Measurements from ENCODE around the gene SUSD4. TPM values are rescaled to one million over a fixed set of nuclear protein-coding genes. Genes with fewer than 3 reads are reported as not detected.
A peak's percentile ranks its signal among the peaks of the same experiment; 100 is the strongest.

Gene SUSD4
- total RNA-seq, 1 donor from 2014 or later = 3.5 TPM

DNA sequence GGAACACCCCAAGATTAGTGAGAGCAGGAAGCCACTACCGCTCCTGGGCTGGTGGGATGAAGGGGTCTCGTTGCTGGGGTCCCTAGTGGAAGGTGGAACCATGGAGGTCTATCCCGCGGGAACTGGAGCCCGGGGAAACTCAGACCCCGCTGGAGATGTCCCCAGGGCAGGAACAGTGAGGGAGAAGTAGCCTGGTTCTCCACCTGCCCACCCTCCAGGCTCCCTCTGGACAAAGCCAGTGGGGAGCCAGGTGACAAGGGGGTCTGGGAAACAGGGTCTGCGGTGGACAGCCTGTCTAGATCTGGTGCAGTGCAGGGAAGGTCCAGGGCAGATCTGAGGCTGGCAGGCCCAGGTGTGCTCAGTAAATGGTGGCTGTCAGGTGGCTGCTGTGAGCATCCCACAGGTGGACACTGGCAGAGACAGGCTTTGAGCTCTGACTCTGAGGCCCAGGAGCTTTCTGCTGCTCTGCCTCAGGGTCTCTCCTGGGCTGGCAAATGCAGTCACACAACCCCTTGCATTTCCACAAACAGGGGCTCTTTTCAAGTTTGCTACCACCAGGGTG lies 132.9 kb downstream of the SUSD4 start:
- Histone ChIP-seq H3K4me3 (no peak overlapping the region), H3K4me1 (no peaks in the 10 kb centered on the region), H3K27me3 (no peaks in the 10 kb centered on the region), H3F3A (ENCODE audit: low read depth) (no peaks in the 10 kb centered on the region), H3K27ac (no peak overlapping the region), H3K79me2 (ENCODE audit: low read depth) (no peaks in the 10 kb centered on the region), H4K20me1 (ENCODE audit: low read depth) (no peaks in the 10 kb centered on the region), H3K4me2 (no peak overlapping the region), H2AFZ (replicated peaks) (no peak overlapping the region), H3K36me3 (no peaks in the 10 kb centered on the region), H3K9ac (no peak overlapping the region), H3K9me3 (ENCODE audit: low read depth) (no peaks in the 10 kb centered on the region)
- H3K27ac Mint-ChIP-seq = no peak overlapping the region
- peaks cover 2% of the 10 kb centered on the region for H3K27me3 Mint-ChIP-seq (ENCODE audit: insufficient read depth, low read depth)
- no peak for DNase-seq (ENCODE audit: low spot score)
- H3K4me1 Mint-ChIP-seq = no peaks in the 10 kb centered on the region
- TF ChIP-seq EZH2phosphoT487 (IDR thresholded peaks at IDR 0.05) (no peak), EZH2 (IDR thresholded peaks at IDR 0.05) (no peak)
- TF ChIP-seq, protein P1, sequence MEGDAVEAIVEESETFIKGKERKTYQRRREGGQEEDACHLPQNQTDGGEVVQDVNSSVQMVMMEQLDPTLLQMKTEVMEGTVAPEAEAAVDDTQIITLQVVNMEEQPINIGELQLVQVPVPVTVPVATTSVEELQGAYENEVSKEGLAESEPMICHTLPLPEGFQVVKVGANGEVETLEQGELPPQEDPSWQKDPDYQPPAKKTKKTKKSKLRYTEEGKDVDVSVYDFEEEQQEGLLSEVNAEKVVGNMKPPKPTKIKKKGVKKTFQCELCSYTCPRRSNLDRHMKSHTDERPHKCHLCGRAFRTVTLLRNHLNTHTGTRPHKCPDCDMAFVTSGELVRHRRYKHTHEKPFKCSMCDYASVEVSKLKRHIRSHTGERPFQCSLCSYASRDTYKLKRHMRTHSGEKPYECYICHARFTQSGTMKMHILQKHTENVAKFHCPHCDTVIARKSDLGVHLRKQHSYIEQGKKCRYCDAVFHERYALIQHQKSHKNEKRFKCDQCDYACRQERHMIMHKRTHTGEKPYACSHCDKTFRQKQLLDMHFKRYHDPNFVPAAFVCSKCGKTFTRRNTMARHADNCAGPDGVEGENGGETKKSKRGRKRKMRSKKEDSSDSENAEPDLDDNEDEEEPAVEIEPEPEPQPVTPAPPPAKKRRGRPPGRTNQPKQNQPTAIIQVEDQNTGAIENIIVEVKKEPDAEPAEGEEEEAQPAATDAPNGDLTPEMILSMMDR (IDR thresholded peaks at IDR 0.05) = no peak
- H3K4me3 Mint-ChIP-seq = peak overlapping the region; percentile 5
- H3K9me3 Mint-ChIP-seq = no peaks in the 10 kb centered on the region
- H3K36me3 Mint-ChIP-seq = no peaks in the 10 kb centered on the region

DNA sequence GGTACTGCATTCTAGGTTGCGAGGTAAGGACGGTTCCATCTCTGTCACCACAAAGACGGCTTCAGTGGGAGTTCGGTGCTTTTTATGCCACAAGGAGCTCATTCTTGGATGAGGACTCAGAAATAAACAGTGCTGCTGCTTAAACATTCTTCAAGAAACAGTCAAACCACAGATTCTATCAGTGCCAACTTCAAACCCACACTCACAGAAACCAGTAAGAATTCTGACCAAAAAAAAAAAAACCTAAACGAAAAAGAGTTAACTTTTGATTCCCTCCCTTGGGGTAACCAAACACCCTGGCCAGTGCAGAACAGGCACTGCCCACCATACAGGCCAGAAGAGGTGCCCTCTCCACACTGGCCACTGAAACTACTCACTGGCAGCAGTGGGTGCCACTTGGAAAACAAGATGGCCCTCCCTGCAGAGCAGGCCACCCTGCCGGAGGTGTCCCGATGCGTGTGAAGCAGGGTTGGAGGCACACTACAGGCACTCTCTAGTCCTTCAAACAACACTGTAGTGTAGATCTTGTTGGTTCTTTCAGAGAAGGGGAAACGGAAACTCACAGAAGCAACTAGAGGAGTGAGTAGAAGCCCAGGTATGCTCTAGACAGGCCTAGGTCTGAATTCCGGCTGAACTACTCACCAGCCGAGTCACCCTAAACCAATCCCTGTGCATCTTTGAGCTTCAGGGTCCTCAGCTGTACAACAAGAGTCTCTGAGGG lies 133.7 kb downstream of the SUSD4 start:
- Histone ChIP-seq H3K27me3 (no peaks in the 10 kb centered on the region), H3K9ac (no peak overlapping the region), H3F3A (ENCODE audit: low read depth) (no peaks in the 10 kb centered on the region), H4K20me1 (ENCODE audit: low read depth) (no peaks in the 10 kb centered on the region), H2AFZ (replicated peaks) (no peak overlapping the region), H3K27ac (no peak overlapping the region), H3K4me3 (no peak overlapping the region), H3K4me1 (no peaks in the 10 kb centered on the region), H3K9me3 (ENCODE audit: low read depth) (no peaks in the 10 kb centered on the region), H3K36me3 (no peaks in the 10 kb centered on the region), H3K79me2 (ENCODE audit: low read depth) (no peaks in the 10 kb centered on the region), H3K4me2 (no peak overlapping the region)
- H3K4me1 Mint-ChIP-seq = no peaks in the 10 kb centered on the region
- peaks cover 6% of the 10 kb centered on the region for H3K27me3 Mint-ChIP-seq (ENCODE audit: insufficient read depth, low read depth)
- no peak for TF ChIP-seq EZH2 (IDR thresholded peaks at IDR 0.05)
- TF ChIP-seq, protein P1 (IDR thresholded peaks at IDR 0.05) = no peak
- TF ChIP-seq EZH2phosphoT487 (IDR thresholded peaks at IDR 0.05) = no peak
- no peaks in the 10 kb centered on the region for H3K36me3 Mint-ChIP-seq
- no peak overlapping the region for H3K4me3 Mint-ChIP-seq
- no peak overlapping the region for H3K27ac Mint-ChIP-seq
- no peaks in the 10 kb centered on the region for H3K9me3 Mint-ChIP-seq
- no peak for DNase-seq (ENCODE audit: low spot score)

GRCh38 chr1:223229756-223230155 lies 134.2 kb downstream of the SUSD4 start:
- Histone ChIP-seq H3K9ac (no peak overlapping the region), H3K4me2 (no peak overlapping the region)

More at GRCh38 chr1:223229756-223230155, 134.2 kb downstream of the SUSD4 start:
- H3K36me3 ChIP-seq = no peaks in the 10 kb centered on the region
- H3K9me3 ChIP-seq (ENCODE audit: low read depth) = no peaks in the 10 kb centered on the region
- no peak overlapping the region for H3K4me3 ChIP-seq
- Mint-ChIP-seq H3K27ac (no peak overlapping the region), H3K36me3 (no peaks in the 10 kb centered on the region), H3K27me3 (ENCODE audit: insufficient read depth, low read depth) (peaks cover 10% of the 10 kb centered on the region), H3K4me1 (no peaks in the 10 kb centered on the region), H3K4me3 (no peak overlapping the region), H3K9me3 (no peaks in the 10 kb centered on the region)
- no peaks in the 10 kb centered on the region for H4K20me1 ChIP-seq (ENCODE audit: low read depth)
- no peaks in the 10 kb centered on the region for H3K79me2 ChIP-seq (ENCODE audit: low read depth)
- H3K4me1 ChIP-seq = no peaks in the 10 kb centered on the region
- no peaks in the 10 kb centered on the region for H3K27me3 ChIP-seq
- no peaks in the 10 kb centered on the region for H3F3A ChIP-seq (ENCODE audit: low read depth)
- no peak overlapping the region for H3K27ac ChIP-seq
- TF ChIP-seq, protein P1 (IDR thresholded peaks at IDR 0.05) = no peak
- TF ChIP-seq EZH2phosphoT487 (IDR thresholded peaks at IDR 0.05) (no peak), EZH2 (IDR thresholded peaks at IDR 0.05) (no peak)
- DNase-seq (ENCODE audit: low spot score) = no peak
- H2AFZ ChIP-seq (replicated peaks) = no peak overlapping the region
